Stromal cell of bone marrow (primary cell): Measurements from ENCODE around the gene ERVK3-1.
"Not testable (repeated sequence)": the region's sequence is repeated elsewhere in the genome, so short reads cannot be mapped to it uniquely, and the experiment has no call there.

Experiments used
- DNase-seq: peaks from one replicate; pipeline ENCODE4 v3.0.0-alpha.2; 2012; ENCODE audit warnings: low read depth

Gene ERVK3-1

DNA sequence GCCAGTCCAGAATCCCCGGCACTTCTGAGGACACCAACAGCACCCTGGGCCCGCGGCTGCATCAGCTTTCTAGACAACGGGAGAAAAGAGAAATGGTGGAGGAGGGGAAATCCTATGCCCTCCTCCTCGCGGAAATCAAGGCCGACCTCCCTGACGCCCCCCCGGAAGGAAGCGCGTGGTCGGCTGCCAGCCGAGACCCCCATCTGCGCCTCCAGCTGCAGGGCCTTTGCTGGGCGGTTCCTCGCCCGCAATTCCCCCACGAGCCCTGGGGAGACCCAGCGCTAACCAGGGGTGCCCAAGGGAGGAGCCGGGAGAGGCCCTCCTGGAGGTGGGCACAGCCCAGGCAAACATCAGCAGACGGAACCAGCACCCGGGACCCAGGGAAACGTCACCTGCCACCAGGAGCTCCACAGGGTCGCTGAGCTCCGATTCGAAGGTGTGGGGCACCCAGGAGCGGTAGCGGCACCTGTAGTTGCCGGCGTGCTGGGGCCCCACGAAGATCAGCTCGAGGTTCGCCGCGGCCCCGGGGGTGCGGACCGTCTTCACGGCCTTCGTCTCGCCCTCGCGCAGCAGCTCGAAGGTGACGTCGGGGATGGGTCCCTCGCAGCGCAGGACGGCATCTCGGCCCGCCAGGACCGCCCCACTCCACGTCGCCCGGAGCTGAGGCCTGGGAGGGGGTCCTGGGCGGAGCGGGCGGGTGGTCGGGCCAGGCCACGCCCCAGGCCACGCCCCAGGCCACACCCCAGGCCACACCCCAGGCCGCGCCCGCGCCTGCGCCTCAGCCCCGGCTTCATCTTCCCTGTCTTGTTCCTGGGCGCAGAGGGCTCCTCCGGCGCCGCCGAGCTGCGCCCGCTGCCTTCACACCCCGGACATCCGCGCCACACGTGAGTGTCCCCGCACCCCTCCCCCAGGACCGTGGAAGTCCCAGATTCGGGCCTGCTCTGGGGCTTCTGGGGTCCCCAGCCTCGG lies 42.1 kb downstream of the ERVK3-1 start:
- no peak for DNase-seq

DNA sequence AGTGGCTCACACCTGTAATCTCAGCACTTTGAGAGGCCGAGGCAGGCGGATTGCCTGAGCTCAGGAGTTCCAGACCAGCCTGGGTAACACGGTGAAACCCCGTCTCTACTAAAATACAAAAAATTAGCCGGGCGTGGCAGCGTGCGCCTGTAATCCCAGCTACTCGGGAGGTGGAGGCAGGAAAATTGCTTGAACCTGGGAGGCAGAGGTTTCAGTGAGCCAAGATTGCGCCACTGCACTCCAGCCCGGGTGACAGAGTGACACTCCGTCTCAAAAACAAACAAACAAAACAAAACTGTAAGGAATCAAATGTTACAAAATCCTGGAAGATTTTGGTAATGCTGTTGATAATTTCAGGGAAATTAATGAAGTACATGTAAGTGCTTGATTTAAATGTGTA lies 42.9 kb downstream of the ERVK3-1 start:
- not testable (repeated sequence) for DNase-seq

GRCh38 chr19:58349590-58349989 lies 44.4 kb downstream of the ERVK3-1 start:
- DNase-seq = no peak

- DNase-seq = no peak
These were observed 45.1 kb downstream of the ERVK3-1 start for GRCh38 chr19:58350001-58350861.

- DNase-seq = no peak
These were observed 45.8 kb downstream of the ERVK3-1 start for GRCh38 chr19:58350871-58351557.

- DNase-seq = no peak
These were observed 46.3 kb downstream of the ERVK3-1 start for GRCh38 chr19:58351558-58351878.

GRCh38 chr19:58351990-58352755 lies 47.0 kb downstream of the ERVK3-1 start:
- no peak for DNase-seq

GRCh38 chr19:58352760-58353671 lies 47.8 kb downstream of the ERVK3-1 start, which contains the start of gene A1BG:
Gene A1BG (minus strand): TSS chr19:58353492. CDS start chr19:58353437, 55 bp downstream.
- no peak for DNase-seq

- no peak for DNase-seq
These were observed 48.7 kb downstream of the ERVK3-1 start for GRCh38 chr19:58353717-58354477.

DNA sequence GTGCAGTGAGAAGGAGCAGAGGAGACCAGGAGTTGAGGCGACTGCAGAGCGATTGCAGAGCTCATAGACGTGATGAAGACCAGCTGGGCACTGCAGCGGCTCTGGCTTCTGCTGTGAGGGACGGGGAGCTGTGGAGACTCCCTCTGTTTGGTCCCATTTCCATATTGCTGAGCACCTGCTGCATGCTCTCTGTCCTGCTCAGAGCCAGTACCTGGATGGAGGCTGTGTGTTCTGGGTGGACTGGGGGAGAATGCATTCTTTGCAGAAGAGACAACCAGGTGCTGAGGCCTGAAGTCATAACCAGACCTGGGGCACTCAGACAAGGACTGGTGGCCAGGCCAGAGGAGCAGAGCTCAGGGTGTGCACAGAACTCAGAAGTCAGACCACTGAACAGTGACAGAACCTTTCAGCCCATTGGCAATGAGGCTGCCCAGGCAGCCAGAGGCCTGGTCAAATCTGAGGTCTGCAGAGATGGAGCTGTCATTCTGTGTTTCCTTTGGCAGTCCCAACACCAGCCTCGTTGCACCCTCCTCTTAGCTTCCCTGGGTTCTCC lies 49.4 kb downstream of the ERVK3-1 start:
- no peak for DNase-seq

GRCh38 chr19:58355215-58355796 lies 50.1 kb downstream of the ERVK3-1 start:
- no peak for DNase-seq

DNA sequence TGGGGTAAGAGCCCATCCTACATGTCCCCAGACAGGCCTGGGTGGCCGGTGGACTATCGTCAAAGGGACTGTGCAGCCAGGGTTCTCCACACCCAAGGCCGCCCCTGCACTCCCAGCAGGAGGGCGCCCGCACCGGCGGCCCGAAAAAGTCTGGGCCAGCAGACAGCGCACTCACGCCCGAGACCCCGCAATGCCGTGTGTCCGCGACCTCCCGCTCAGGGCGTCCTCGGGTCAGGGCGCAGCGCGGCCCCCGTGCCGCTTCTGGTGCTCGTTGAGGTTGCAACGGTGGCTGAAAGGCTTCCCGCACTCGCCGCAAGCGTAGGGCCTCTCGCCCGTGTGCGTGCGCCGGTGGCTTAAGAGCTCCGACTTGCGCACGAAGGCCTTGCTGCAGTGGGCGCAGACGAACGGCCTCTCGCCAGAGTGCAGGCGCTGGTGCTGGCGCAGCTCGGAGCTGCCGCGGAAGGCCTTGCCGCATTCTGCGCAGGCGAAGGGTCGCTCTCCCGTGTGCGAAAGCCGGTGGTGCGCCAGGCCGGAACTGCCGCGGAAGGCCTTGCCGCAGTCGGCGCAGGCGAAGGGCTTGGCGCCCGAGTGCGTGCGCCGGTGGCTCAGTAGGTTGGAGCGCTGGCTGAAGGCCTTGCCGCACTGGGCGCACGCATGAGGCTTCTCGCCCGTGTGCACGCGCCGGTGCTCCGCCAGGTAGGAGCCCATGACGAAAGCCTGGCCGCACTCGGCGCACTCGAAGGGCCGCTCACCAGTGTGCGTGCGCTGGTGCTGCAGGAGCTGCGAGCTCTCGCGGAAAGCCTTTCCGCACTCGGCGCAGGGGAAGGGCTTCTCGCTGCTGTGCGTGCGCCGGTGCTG lies 51.0 kb downstream of the ERVK3-1 start:
- no peak for DNase-seq

- no peak for DNase-seq
These were observed 51.7 kb downstream of the ERVK3-1 start for GRCh38 chr19:58356766-58357480.

- no peak for DNase-seq
These were observed 52.4 kb downstream of the ERVK3-1 start for GRCh38 chr19:58357481-58358145.

DNA sequence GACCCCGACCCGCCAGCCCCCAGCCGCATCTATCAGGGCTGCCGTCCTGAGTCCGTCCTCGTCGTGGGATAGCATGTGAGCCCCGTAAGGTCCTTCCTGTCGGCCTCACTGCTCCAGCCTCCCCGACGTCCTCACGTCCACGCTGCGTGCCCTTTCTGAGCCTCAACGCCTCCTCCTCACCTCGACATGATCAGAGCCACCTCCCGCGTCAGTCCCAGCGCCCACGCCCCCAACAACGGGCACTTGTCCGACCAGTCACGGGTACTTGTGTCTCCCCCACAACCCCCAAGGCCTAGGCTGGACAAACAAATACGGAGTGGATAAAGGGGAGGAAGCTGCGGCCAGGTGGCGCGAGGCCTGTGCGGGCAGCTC lies 56.7 kb downstream of the ERVK3-1 start:
- DNase-seq = no peak

GRCh38 chr19:58362272-58362994 lies 57.3 kb downstream of the ERVK3-1 start, which contains the start of gene ZNF497:
Gene ZNF497 (minus strand): TSS chr19:58362751. CDS start chr19:58357635, 5,116 bp downstream.
- DNase-seq = peak; percentile 90
